ENCODE data around the gene ERN1.

- TF ChIP-seq CTCF (tag by site-specific recombination; IDR thresholded peaks at IDR 0.05) = no peak
- TF ChIP-seq ZBTB1 (tag by site-specific recombination; IDR thresholded peaks at IDR 0.05) = no peak
- no peak for TF ChIP-seq ZNF561 (tag by site-specific recombination; IDR thresholded peaks at IDR 0.05; ENCODE audit: borderline replicate concordance)
Measured at GRCh38 chr17:64017381-64017980, 112.5 kb downstream of the ERN1 start.

All from HEK293 (cell line).